Measurements from ENCODE around the gene CORO2B. TPM values are rescaled to one million over a fixed set of nuclear protein-coding genes. Genes with fewer than 3 reads are reported as not detected.

Gene CORO2B
- polyA plus RNA-seq, 3 donors = 24.9 to 26.8 (median 26.6) TPM

GRCh38 chr15:68553314-68553993 is 25.3 kb upstream of the CORO2B start:
- no peak for DNase-seq

GRCh38 chr15:68553994-68554720 is 24.6 kb upstream of the CORO2B start:
- peak; percentile 67 for DNase-seq

- no peak for DNase-seq
Observed at GRCh38 chr15:68554721-68555678, 23.8 kb upstream of the CORO2B start.

- DNase-seq = no peak
Observed at GRCh38 chr15:68555679-68556037, 23.1 kb upstream of the CORO2B start.

- DNase-seq = no peak
Observed at GRCh38 chr15:68556139-68556990, 22.4 kb upstream of the CORO2B start.

- DNase-seq = no peak
Observed at GRCh38 chr15:68557469-68558317, 21.1 kb upstream of the CORO2B start.

- DNase-seq = peak; percentile 29
Observed at GRCh38 chr15:68558318-68559305, 20.2 kb upstream of the CORO2B start.

GRCh38 chr15:68559345-68560310 is 19.2 kb upstream of the CORO2B start:
- peak; percentile 82 for DNase-seq

GRCh38 chr15:68560501-68561113 is 18.2 kb upstream of the CORO2B start:
- no peak for DNase-seq

GRCh38 chr15:68561171-68561900 is 17.5 kb upstream of the CORO2B start:
- DNase-seq = no peak

- no peak for DNase-seq
Observed at GRCh38 chr15:68561901-68562300, 16.9 kb upstream of the CORO2B start.

- DNase-seq = no peak
Observed at GRCh38 chr15:68564173-68564572, 14.6 kb upstream of the CORO2B start.

GRCh38 chr15:68565234-68565633 is 13.6 kb upstream of the CORO2B start:
- DNase-seq = no peak

- no peak for DNase-seq
Observed at GRCh38 chr15:68565726-68566125, 13.1 kb upstream of the CORO2B start.

GRCh38 chr15:68566377-68566954 is 12.3 kb upstream of the CORO2B start:
- DNase-seq = no peak

- no peak for DNase-seq
Observed at GRCh38 chr15:68567345-68567744, 11.4 kb upstream of the CORO2B start.
